Inflammatory macrophage (primary cell): ENCODE measurements around the gene CDC42.

Experiments
- DNase-seq, 2 donors: peaks; one replicate each; pipeline ENCODE4 v3.0.0-alpha.2; 2020 to 2022

CDC42 gene

GRCh38 chr1:22038036-22038435 is 14.5 kb upstream of the CDC42 start:
- peak in 1 of 2 donors; percentile 52 for DNase-seq

- peak; percentile 76 to 91 for DNase-seq
Measured at GRCh38 chr1:22039594-22040285, 12.8 kb upstream of the CDC42 start.

- no peak for DNase-seq
Measured at GRCh38 chr1:22040286-22040623, 12.3 kb upstream of the CDC42 start.

GRCh38 chr1:22041505-22041904 is 11.0 kb upstream of the CDC42 start:
- DNase-seq, result no peak

GRCh38 chr1:22043198-22043769 is 9.2 kb upstream of the CDC42 start:
- no peak for DNase-seq

- DNase-seq, result no peak
Measured at GRCh38 chr1:22044690-22045420, 7.7 kb upstream of the CDC42 start.

- DNase-seq, result no peak
Measured at GRCh38 chr1:22045604-22046228, 6.8 kb upstream of the CDC42 start.

GRCh38 chr1:22048351-22049192 is 3.9 kb upstream of the CDC42 start:
- peak; percentile 89 to 90 for DNase-seq

- DNase-seq, result no peak
Measured at GRCh38 chr1:22050330-22050729, 2.2 kb upstream of the CDC42 start.

- no peak for DNase-seq
Measured at GRCh38 chr1:22051607-22052114, 848 bp upstream of the CDC42 start.

GRCh38 chr1:22053017-22053860 is 730 bp downstream of the CDC42 start:
- DNase-seq, result peak; percentile 58 to 72

GRCh38 chr1:22053861-22054770 is 1.6 kb downstream of the CDC42 start:
- peak; percentile 43 to 82 for DNase-seq

- DNase-seq, result no peak
Measured at GRCh38 chr1:22055463-22055862, 3.0 kb downstream of the CDC42 start.

- DNase-seq, result no peak
Measured at GRCh38 chr1:22056043-22056442, 3.5 kb downstream of the CDC42 start.

- peak in 1 of 2 donors; percentile 26 for DNase-seq
Measured at GRCh38 chr1:22056936-22057335, 4.4 kb downstream of the CDC42 start.

- DNase-seq, result no peak
Measured at GRCh38 chr1:22057861-22058260, 5.4 kb downstream of the CDC42 start.

GRCh38 chr1:22064751-22065402 is 12.4 kb downstream of the CDC42 start:
- no peak for DNase-seq

GRCh38 chr1:22071511-22071910 is 19.0 kb downstream of the CDC42 start:
- no peak for DNase-seq

- DNase-seq, result no peak
Measured at GRCh38 chr1:22074803-22075202, 22.3 kb downstream of the CDC42 start.

- DNase-seq, result peak; percentile 27 to 69
Measured at GRCh38 chr1:22075718-22076117, 23.2 kb downstream of the CDC42 start.
